ENCODE measurements around the gene COL24A1. TPM values are rescaled to one million over a fixed set of nuclear protein-coding genes. Genes with fewer than 3 reads are reported as not detected.

The COL24A1 gene
- total RNA-seq, 1 experiment from 2014 or later = 0.07 TPM

GRCh38 chr1:86068841-86069756 lies 87.5 kb downstream of the COL24A1 start:
- BruUV-seq (replicated peaks) = no TSS peak
- Histone ChIP-seq H3K4me1 (ENCODE audit: insufficient read depth, low read length) (no peaks in the 10 kb centered on the region), H3K4me2 (ENCODE audit: low read length) (no peak overlapping the region), H2AFZ (ENCODE audit: low read length) (no peak overlapping the region), H3K9ac (ENCODE audit: low read length) (no peak overlapping the region), H3F3A (ENCODE audit: low read length, unreplicated experiment) (no peaks in the 10 kb centered on the region), H4K20me1 (ENCODE audit: low read length) (no peaks in the 10 kb centered on the region), H3K9me2 (replicated peaks; ENCODE audit: low read length) (no peaks in the 10 kb centered on the region), H3K36me3 (ENCODE audit: low read depth, low read length) (no peaks in the 10 kb centered on the region), H3K4me3 (ENCODE audit: low read length) (no peak overlapping the region), H3K27ac (ENCODE audit: low read length) (no peak overlapping the region), H3K79me2 (ENCODE audit: low read length) (no peaks in the 10 kb centered on the region), H3K9me3 (ENCODE audit: low read length) (no peaks in the 10 kb centered on the region), H3K27me3 (ENCODE audit: low read length) (peaks cover 14% of the 10 kb centered on the region; the same call in 1 of the 2 replicates)
- intact Hi-C loops (cut with micrococcal nuclease) = no loop called here
- TF ChIP-seq EZH2 (IDR thresholded peaks at IDR 0.05; ENCODE audit: low read length, unreplicated experiment) (no peak), EZH2phosphoT487 (IDR thresholded peaks at IDR 0.05; ENCODE audit: borderline replicate concordance, low read length) (no peak), CTCF (conservative IDR thresholded peaks at IDR 0.05; ENCODE audit: low read depth, low read length) (no peak)
- CTCF ChIA-PET = no interaction called here
- ATAC-seq (no peak), DNase-seq (no peak)
- POLR2A ChIA-PET (ENCODE audit: unreplicated experiment) = no interaction called here

GRCh38 chr1:86068271-86068721 lies 88.3 kb downstream of the COL24A1 start:
- no peak overlapping the region for H2AFZ ChIP-seq (ENCODE audit: low read length)
- H4K20me1 ChIP-seq (ENCODE audit: low read length) = no peaks in the 10 kb centered on the region
- no peaks in the 10 kb centered on the region for H3F3A ChIP-seq (ENCODE audit: low read length, unreplicated experiment)
- no peaks in the 10 kb centered on the region for H3K4me1 ChIP-seq (ENCODE audit: insufficient read depth, low read length)
- no peaks in the 10 kb centered on the region for H3K79me2 ChIP-seq (ENCODE audit: low read length)
- no peak overlapping the region for H3K4me2 ChIP-seq (ENCODE audit: low read length)
- ChIA-PET CTCF (no interaction called here), POLR2A (ENCODE audit: unreplicated experiment) (no interaction called here)
- peaks cover 14% of the 10 kb centered on the region; the same call in 1 of the 2 replicates for H3K27me3 ChIP-seq (ENCODE audit: low read length)
- no peaks in the 10 kb centered on the region for H3K9me2 ChIP-seq (replicated peaks; ENCODE audit: low read length)
- DNase-seq (no peak), ATAC-seq (no peak)
- no TSS peak for BruUV-seq (replicated peaks)
- no peaks in the 10 kb centered on the region for H3K9me3 ChIP-seq (ENCODE audit: low read length)
- no peak overlapping the region for H3K27ac ChIP-seq (ENCODE audit: low read length)
- H3K4me3 ChIP-seq (ENCODE audit: low read length) = no peak overlapping the region
- H3K9ac ChIP-seq (ENCODE audit: low read length) = no peak overlapping the region
- no peak for TF ChIP-seq EZH2phosphoT487 (IDR thresholded peaks at IDR 0.05; ENCODE audit: borderline replicate concordance, low read length)
- no peak for TF ChIP-seq EZH2 (IDR thresholded peaks at IDR 0.05; ENCODE audit: low read length, unreplicated experiment)
- no peak for TF ChIP-seq CTCF (conservative IDR thresholded peaks at IDR 0.05; ENCODE audit: low read depth, low read length)
- intact Hi-C loops (cut with micrococcal nuclease) = no loop called here
- H3K36me3 ChIP-seq (ENCODE audit: low read depth, low read length) = no peaks in the 10 kb centered on the region

- Histone ChIP-seq H3K36me3 (ENCODE audit: low read depth, low read length) (no peaks in the 10 kb centered on the region), H3K9me2 (replicated peaks; ENCODE audit: low read length) (no peaks in the 10 kb centered on the region), H3K9ac (ENCODE audit: low read length) (no peak overlapping the region), H3K27me3 (ENCODE audit: low read length) (peaks cover 10% of the 10 kb centered on the region; the same call in 1 of the 2 replicates), H3K4me2 (ENCODE audit: low read length) (no peak overlapping the region), H3K4me3 (ENCODE audit: low read length) (no peak overlapping the region), H4K20me1 (ENCODE audit: low read length) (no peaks in the 10 kb centered on the region), H3K27ac (ENCODE audit: low read length) (no peak overlapping the region), H3F3A (ENCODE audit: low read length, unreplicated experiment) (no peaks in the 10 kb centered on the region), H2AFZ (ENCODE audit: low read length) (no peak overlapping the region), H3K9me3 (ENCODE audit: low read length) (no peaks in the 10 kb centered on the region), H3K79me2 (ENCODE audit: low read length) (no peaks in the 10 kb centered on the region), H3K4me1 (ENCODE audit: insufficient read depth, low read length) (no peaks in the 10 kb centered on the region)
- ATAC-seq = no peak
- intact Hi-C loops (cut with micrococcal nuclease) = no loop called here
- ChIA-PET CTCF (no interaction called here), POLR2A (ENCODE audit: unreplicated experiment) (no interaction called here)
- BruUV-seq (replicated peaks) = no TSS peak
- DNase-seq = no peak
- no peak for TF ChIP-seq EZH2phosphoT487 (IDR thresholded peaks at IDR 0.05; ENCODE audit: borderline replicate concordance, low read length)
- TF ChIP-seq CTCF (conservative IDR thresholded peaks at IDR 0.05; ENCODE audit: low read depth, low read length) = no peak
- TF ChIP-seq EZH2 (IDR thresholded peaks at IDR 0.05; ENCODE audit: low read length, unreplicated experiment) = no peak
Observed at GRCh38 chr1:86067626-86068025, 88.9 kb downstream of the COL24A1 start.
